OCI-LY3 (cell line): Measurements from ENCODE around the gene KCNIP4.

ENCODE experiments used
- H2AFZ ChIP-seq: fragments of 200-600, 300-600 bp; shearing (Covaris generic); 2 replicates; pipeline ENCODE4 v1.6.0; 2014; ENCODE audit warnings: antibody characterized with exemption, low read depth, low read length
- H3K27ac ChIP-seq: fragments of 200-600, 300-600 bp; sonication (generic); 2 replicates; pipeline ENCODE4 v1.5.1; 2014; ENCODE audit warnings: mild to moderate bottlenecking, low read length, moderate library complexity, mixed read lengths
- H3K27me3 ChIP-seq: fragments of 200-600, 300-600 bp; sonication (generic); 2 replicates; pipeline ENCODE4 v1.6.1; 2014; ENCODE audit warnings: low read depth, low read length, mixed read lengths
- H3K36me3 ChIP-seq: fragments of 200-600, 300-600 bp; sonication (generic); replicated peaks from 2 replicates; pipeline ENCODE3; 2014; ENCODE audit warnings: low read depth, low read length, mixed read lengths
- H3K4me1 ChIP-seq: fragments of 300-600, 200-600 bp; sonication (generic); 2 replicates; pipeline ENCODE4 v1.6.1; 2014; ENCODE audit warnings: low read length, mixed read lengths
- H3K4me2 ChIP-seq: fragments of 200-600, 300-600 bp; sonication (generic); 2 replicates; pipeline ENCODE4 v1.6.1; 2014; ENCODE audit warnings: low read length, mixed read lengths
- H3K4me3 ChIP-seq: fragments of 300-600, 200-600 bp; sonication (generic); 2 replicates; pipeline ENCODE4 v1.5.1; 2014; ENCODE audit warnings: antibody characterized with exemption, mild to moderate bottlenecking, low read length, moderate library complexity
- H3K79me2 ChIP-seq: fragments of 300-600, 200-600 bp; shearing (Covaris generic); 2 replicates; pipeline ENCODE4 v1.6.1; 2014; ENCODE audit warnings: mild to moderate bottlenecking, low read length, mixed read lengths
- H3K9ac ChIP-seq: fragments of 300-600, 200-600 bp; shearing (Covaris generic); 2 replicates; pipeline ENCODE4 v1.6.0; 2014; ENCODE audit warnings: mild to moderate bottlenecking, low read length, moderate library complexity
- H3K9me3 ChIP-seq: fragments of 200-600, 300-600 bp; shearing (Covaris generic); 2 replicates; pipeline ENCODE4 v1.6.1; 2014; ENCODE audit warnings: low read length, mixed read lengths; ENCODE audit not compliant: insufficient read depth
- H4K20me1 ChIP-seq: fragments of 200-600, 300-600 bp; sonication (generic); 2 replicates; pipeline ENCODE4 v1.6.1; 2016; ENCODE audit warnings: low read length, mixed read lengths; ENCODE audit not compliant: insufficient read depth
- CTCF ChIP-seq: fragments of 200-600, 300-600 bp; sonication (generic); IDR thresholded peaks from 2 replicates; pipeline ENCODE4 v1.5.1; 2014; ENCODE audit warnings: antibody characterized with exemption, low read length, low read depth
- EZH2phosphoT487 ChIP-seq: fragments of 200-600 bp; shearing (Covaris generic); IDR thresholded peaks from 2 replicates; pipeline ENCODE4 v1.6.1; 2018; ENCODE audit warnings: antibody characterized with exemption, mixed run types, low read depth

Gene KCNIP4

GRCh38 chr4:21962691-21963090, 14.1 kb upstream of the KCNIP4 start:
- Histone ChIP-seq H3K27me3 (no peaks in the 10 kb centered on the region), H3K79me2 (no peaks in the 10 kb centered on the region), H2AFZ (no peak overlapping the region), H3K27ac (no peak overlapping the region), H3K9me3 (no peaks in the 10 kb centered on the region), H4K20me1 (no peaks in the 10 kb centered on the region), H3K4me1 (no peaks in the 10 kb centered on the region), H3K9ac (no peak overlapping the region), H3K4me2 (no peak overlapping the region), H3K36me3 (no peaks in the 10 kb centered on the region), H3K4me3 (no peak overlapping the region)
- TF ChIP-seq CTCF, result no peak
- TF ChIP-seq EZH2phosphoT487, result no peak

- Histone ChIP-seq H3K27ac (no peak overlapping the region), H3K27me3 (no peaks in the 10 kb centered on the region), H3K9me3 (no peaks in the 10 kb centered on the region), H3K36me3 (no peaks in the 10 kb centered on the region), H3K4me1 (no peaks in the 10 kb centered on the region), H3K9ac (no peak overlapping the region), H3K79me2 (no peaks in the 10 kb centered on the region), H3K4me3 (no peak overlapping the region), H2AFZ (no peak overlapping the region), H4K20me1 (no peaks in the 10 kb centered on the region), H3K4me2 (no peak overlapping the region)
- TF ChIP-seq EZH2phosphoT487, result no peak
- TF ChIP-seq CTCF, result no peak
These were observed 12.2 kb upstream of the KCNIP4 start for GRCh38 chr4:21960793-21961192.

GRCh38 chr4:21954916-21955315, 6.3 kb upstream of the KCNIP4 start:
- Histone ChIP-seq H2AFZ (no peak overlapping the region), H4K20me1 (no peaks in the 10 kb centered on the region), H3K27me3 (no peaks in the 10 kb centered on the region), H3K4me1 (peaks cover 11% of the 10 kb centered on the region), H3K9me3 (no peaks in the 10 kb centered on the region), H3K79me2 (no peaks in the 10 kb centered on the region), H3K27ac (no peak overlapping the region), H3K36me3 (no peaks in the 10 kb centered on the region), H3K4me3 (no peak overlapping the region), H3K9ac (no peak overlapping the region), H3K4me2 (no peak overlapping the region)
- TF ChIP-seq EZH2phosphoT487 (no peak), CTCF (no peak)

GRCh38 chr4:21953653-21954052, 5.1 kb upstream of the KCNIP4 start:
- Histone ChIP-seq H3K9ac (no peak overlapping the region), H2AFZ (no peak overlapping the region), H3K36me3 (no peaks in the 10 kb centered on the region), H3K9me3 (no peaks in the 10 kb centered on the region), H3K4me2 (no peak overlapping the region), H3K27ac (no peak overlapping the region), H3K4me1 (peaks cover 11% of the 10 kb centered on the region), H4K20me1 (no peaks in the 10 kb centered on the region), H3K79me2 (no peaks in the 10 kb centered on the region), H3K4me3 (no peak overlapping the region), H3K27me3 (no peaks in the 10 kb centered on the region)
- no peak for TF ChIP-seq CTCF
- TF ChIP-seq EZH2phosphoT487, result no peak
